ENCODE results near the gene RNF123.
A peak's percentile ranks its signal among the peaks of the same experiment; 100 is the strongest.

RNF123 gene

DNA sequence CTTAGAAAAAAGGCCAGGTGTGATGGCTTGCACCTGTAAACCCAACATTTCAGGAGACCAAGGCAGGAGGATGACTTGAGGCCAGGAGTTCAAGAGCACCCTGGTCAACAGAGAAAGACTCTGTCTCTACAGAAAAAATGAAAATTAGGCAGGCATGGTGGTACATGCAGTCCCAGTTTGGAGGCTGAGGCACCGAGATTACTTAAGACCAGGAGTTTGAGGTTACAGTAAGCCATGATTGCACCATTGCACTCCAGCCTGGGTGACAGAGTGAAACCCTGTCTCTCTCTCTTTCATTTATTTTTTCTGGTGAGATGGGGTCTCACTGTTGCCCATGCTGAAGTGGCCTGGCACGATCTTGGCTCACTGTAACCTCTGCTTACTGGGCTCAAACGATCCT lies 72.3 kb downstream of the RNF123 start:
- no peak overlapping the region for H3K27ac ChIP-seq (replicated peaks)
- no peaks in the 10 kb centered on the region for H3K27me3 ChIP-seq (ENCODE audit: insufficient read depth, poor library complexity, severe bottlenecking)
- TF ChIP-seq POLR2AphosphoS5 (IDR thresholded peaks at IDR 0.05; ENCODE audit: low read depth) (no peak), SPI1 (IDR thresholded peaks at IDR 0.05; ENCODE audit: borderline replicate concordance, low read depth) (no peak), GABPA (IDR thresholded peaks at IDR 0.05; ENCODE audit: low read depth) (no peak)
- TF ChIP-seq, protein P1, sequence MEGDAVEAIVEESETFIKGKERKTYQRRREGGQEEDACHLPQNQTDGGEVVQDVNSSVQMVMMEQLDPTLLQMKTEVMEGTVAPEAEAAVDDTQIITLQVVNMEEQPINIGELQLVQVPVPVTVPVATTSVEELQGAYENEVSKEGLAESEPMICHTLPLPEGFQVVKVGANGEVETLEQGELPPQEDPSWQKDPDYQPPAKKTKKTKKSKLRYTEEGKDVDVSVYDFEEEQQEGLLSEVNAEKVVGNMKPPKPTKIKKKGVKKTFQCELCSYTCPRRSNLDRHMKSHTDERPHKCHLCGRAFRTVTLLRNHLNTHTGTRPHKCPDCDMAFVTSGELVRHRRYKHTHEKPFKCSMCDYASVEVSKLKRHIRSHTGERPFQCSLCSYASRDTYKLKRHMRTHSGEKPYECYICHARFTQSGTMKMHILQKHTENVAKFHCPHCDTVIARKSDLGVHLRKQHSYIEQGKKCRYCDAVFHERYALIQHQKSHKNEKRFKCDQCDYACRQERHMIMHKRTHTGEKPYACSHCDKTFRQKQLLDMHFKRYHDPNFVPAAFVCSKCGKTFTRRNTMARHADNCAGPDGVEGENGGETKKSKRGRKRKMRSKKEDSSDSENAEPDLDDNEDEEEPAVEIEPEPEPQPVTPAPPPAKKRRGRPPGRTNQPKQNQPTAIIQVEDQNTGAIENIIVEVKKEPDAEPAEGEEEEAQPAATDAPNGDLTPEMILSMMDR (IDR thresholded peaks at IDR 0.05; ENCODE audit: insufficient read depth, low read length): no peak
- TF ChIP-seq, protein P2, sequence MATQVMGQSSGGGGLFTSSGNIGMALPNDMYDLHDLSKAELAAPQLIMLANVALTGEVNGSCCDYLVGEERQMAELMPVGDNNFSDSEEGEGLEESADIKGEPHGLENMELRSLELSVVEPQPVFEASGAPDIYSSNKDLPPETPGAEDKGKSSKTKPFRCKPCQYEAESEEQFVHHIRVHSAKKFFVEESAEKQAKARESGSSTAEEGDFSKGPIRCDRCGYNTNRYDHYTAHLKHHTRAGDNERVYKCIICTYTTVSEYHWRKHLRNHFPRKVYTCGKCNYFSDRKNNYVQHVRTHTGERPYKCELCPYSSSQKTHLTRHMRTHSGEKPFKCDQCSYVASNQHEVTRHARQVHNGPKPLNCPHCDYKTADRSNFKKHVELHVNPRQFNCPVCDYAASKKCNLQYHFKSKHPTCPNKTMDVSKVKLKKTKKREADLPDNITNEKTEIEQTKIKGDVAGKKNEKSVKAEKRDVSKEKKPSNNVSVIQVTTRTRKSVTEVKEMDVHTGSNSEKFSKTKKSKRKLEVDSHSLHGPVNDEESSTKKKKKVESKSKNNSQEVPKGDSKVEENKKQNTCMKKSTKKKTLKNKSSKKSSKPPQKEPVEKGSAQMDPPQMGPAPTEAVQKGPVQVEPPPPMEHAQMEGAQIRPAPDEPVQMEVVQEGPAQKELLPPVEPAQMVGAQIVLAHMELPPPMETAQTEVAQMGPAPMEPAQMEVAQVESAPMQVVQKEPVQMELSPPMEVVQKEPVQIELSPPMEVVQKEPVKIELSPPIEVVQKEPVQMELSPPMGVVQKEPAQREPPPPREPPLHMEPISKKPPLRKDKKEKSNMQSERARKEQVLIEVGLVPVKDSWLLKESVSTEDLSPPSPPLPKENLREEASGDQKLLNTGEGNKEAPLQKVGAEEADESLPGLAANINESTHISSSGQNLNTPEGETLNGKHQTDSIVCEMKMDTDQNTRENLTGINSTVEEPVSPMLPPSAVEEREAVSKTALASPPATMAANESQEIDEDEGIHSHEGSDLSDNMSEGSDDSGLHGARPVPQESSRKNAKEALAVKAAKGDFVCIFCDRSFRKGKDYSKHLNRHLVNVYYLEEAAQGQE (IDR thresholded peaks at IDR 0.05; ENCODE audit: insufficient replicate concordance, low read depth): no peak
- no peak overlapping the region for H3K4me3 ChIP-seq (replicated peaks; ENCODE audit: insufficient read depth, low read length)
- DNase-seq (ENCODE audit: low read depth in 1 of 2, low spot score in 1 of 2): peak in 1 of 2 experiments; percentile 40

DNA sequence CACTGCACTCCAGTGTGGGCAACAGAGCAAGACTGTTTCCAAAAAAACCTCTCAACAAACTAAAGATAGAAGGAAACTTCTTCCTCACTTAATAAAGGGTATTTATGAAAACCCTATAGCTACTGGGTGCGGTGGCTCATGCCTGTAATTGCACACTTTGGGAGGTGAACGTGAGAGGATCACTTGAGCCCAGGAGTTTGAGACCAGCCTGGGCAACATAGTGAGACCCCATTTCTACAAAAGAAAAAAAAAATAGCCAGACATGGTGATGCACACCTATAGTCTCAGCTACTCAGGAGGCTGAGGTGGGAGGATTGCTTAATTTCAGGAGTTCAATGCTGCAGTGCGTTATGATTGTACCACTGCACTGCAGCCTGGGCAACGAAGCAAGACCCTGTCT lies 74.6 kb downstream of the RNF123 start:
- no peaks in the 10 kb centered on the region for H3K27me3 ChIP-seq (ENCODE audit: insufficient read depth, poor library complexity, severe bottlenecking)
- DNase-seq (ENCODE audit: low read depth in 1 of 2, low spot score in 1 of 2): no peak
- no peak overlapping the region for H3K27ac ChIP-seq (replicated peaks)
- no peak overlapping the region for H3K4me3 ChIP-seq (replicated peaks; ENCODE audit: insufficient read depth, low read length)
- TF ChIP-seq SPI1 (IDR thresholded peaks at IDR 0.05; ENCODE audit: borderline replicate concordance, low read depth) (no peak), GABPA (IDR thresholded peaks at IDR 0.05; ENCODE audit: low read depth) (no peak), POLR2AphosphoS5 (IDR thresholded peaks at IDR 0.05; ENCODE audit: low read depth) (no peak)
- TF ChIP-seq, protein P2 (IDR thresholded peaks at IDR 0.05; ENCODE audit: insufficient replicate concordance, low read depth): no peak
- TF ChIP-seq, protein P1 (IDR thresholded peaks at IDR 0.05; ENCODE audit: insufficient read depth, low read length): no peak

DNA sequence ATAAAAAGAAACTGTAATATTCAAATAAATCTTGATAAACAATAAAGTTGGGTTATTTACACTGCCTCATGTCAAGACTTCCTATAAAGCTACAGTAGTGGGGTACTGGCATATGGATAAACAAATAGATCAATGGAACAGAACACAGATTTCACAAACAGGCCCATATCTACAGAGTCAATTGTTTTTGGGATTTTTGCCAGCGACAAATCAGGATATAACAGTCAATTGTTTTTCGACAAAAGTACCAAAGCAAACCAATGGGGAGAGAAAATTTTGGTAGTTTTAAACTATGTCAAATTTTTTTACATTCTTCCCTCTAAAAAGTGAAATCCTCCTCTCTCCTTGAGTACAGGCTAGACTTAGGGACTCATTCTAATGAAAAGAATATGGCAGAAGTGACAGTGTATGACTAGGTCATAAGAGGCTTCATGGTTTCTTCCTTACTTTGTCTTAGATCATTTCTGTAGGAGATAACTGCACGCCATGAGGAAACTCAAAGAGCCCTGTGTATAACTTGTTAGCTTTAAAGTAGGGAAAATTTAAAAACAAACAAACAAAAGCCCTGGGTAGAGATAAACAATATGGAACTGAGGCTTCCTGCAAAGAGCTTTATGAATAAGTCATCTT lies 80.0 kb downstream of the RNF123 start:
- TF ChIP-seq, protein P2 (IDR thresholded peaks at IDR 0.05; ENCODE audit: insufficient replicate concordance, low read depth): no peak
- TF ChIP-seq SPI1 (IDR thresholded peaks at IDR 0.05; ENCODE audit: borderline replicate concordance, low read depth) (no peak), POLR2AphosphoS5 (IDR thresholded peaks at IDR 0.05; ENCODE audit: low read depth) (no peak), GABPA (IDR thresholded peaks at IDR 0.05; ENCODE audit: low read depth) (no peak)
- TF ChIP-seq, protein P1 (IDR thresholded peaks at IDR 0.05; ENCODE audit: insufficient read depth, low read length): no peak
- H3K27me3 ChIP-seq (ENCODE audit: insufficient read depth, poor library complexity, severe bottlenecking): no peaks in the 10 kb centered on the region
- no peak overlapping the region for H3K27ac ChIP-seq (replicated peaks)
- no peak for DNase-seq (ENCODE audit: low read depth in 1 of 2, low spot score in 1 of 2)
- no peak overlapping the region for H3K4me3 ChIP-seq (replicated peaks; ENCODE audit: insufficient read depth, low read length)

Data from HL-60 (cell line).